ENCODE measurements around the gene DNTT. TPM values are rescaled to one million over a fixed set of nuclear protein-coding genes. Genes with fewer than 3 reads are reported as not detected.

The DNTT gene
- total and polyA plus RNA-seq, 9 of the 15 experiments (the other 6 are each of a cell fraction or from before 2014, with no cell fraction given), result not detected

DNA sequence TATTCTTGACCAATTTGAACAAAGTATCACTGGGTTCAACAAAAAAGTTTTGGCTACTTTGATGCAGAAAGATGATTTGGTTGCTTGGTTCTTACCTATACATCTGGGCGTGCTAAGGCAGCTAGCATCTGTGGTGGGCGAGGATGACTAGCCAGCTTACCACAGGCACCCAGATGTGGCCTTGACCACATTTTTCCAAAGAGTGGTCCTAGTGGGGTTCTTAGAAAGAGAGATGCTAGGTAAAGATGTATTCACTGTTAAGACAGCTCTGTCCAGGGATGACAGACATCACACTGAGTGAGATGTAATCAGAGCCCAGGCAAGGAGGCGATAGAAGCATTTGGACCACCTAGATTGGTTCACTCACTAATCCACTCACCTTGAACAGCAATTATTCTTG is 785 bp downstream of the DNTT start (continued):
- TF ChIP-seq, protein P1, sequence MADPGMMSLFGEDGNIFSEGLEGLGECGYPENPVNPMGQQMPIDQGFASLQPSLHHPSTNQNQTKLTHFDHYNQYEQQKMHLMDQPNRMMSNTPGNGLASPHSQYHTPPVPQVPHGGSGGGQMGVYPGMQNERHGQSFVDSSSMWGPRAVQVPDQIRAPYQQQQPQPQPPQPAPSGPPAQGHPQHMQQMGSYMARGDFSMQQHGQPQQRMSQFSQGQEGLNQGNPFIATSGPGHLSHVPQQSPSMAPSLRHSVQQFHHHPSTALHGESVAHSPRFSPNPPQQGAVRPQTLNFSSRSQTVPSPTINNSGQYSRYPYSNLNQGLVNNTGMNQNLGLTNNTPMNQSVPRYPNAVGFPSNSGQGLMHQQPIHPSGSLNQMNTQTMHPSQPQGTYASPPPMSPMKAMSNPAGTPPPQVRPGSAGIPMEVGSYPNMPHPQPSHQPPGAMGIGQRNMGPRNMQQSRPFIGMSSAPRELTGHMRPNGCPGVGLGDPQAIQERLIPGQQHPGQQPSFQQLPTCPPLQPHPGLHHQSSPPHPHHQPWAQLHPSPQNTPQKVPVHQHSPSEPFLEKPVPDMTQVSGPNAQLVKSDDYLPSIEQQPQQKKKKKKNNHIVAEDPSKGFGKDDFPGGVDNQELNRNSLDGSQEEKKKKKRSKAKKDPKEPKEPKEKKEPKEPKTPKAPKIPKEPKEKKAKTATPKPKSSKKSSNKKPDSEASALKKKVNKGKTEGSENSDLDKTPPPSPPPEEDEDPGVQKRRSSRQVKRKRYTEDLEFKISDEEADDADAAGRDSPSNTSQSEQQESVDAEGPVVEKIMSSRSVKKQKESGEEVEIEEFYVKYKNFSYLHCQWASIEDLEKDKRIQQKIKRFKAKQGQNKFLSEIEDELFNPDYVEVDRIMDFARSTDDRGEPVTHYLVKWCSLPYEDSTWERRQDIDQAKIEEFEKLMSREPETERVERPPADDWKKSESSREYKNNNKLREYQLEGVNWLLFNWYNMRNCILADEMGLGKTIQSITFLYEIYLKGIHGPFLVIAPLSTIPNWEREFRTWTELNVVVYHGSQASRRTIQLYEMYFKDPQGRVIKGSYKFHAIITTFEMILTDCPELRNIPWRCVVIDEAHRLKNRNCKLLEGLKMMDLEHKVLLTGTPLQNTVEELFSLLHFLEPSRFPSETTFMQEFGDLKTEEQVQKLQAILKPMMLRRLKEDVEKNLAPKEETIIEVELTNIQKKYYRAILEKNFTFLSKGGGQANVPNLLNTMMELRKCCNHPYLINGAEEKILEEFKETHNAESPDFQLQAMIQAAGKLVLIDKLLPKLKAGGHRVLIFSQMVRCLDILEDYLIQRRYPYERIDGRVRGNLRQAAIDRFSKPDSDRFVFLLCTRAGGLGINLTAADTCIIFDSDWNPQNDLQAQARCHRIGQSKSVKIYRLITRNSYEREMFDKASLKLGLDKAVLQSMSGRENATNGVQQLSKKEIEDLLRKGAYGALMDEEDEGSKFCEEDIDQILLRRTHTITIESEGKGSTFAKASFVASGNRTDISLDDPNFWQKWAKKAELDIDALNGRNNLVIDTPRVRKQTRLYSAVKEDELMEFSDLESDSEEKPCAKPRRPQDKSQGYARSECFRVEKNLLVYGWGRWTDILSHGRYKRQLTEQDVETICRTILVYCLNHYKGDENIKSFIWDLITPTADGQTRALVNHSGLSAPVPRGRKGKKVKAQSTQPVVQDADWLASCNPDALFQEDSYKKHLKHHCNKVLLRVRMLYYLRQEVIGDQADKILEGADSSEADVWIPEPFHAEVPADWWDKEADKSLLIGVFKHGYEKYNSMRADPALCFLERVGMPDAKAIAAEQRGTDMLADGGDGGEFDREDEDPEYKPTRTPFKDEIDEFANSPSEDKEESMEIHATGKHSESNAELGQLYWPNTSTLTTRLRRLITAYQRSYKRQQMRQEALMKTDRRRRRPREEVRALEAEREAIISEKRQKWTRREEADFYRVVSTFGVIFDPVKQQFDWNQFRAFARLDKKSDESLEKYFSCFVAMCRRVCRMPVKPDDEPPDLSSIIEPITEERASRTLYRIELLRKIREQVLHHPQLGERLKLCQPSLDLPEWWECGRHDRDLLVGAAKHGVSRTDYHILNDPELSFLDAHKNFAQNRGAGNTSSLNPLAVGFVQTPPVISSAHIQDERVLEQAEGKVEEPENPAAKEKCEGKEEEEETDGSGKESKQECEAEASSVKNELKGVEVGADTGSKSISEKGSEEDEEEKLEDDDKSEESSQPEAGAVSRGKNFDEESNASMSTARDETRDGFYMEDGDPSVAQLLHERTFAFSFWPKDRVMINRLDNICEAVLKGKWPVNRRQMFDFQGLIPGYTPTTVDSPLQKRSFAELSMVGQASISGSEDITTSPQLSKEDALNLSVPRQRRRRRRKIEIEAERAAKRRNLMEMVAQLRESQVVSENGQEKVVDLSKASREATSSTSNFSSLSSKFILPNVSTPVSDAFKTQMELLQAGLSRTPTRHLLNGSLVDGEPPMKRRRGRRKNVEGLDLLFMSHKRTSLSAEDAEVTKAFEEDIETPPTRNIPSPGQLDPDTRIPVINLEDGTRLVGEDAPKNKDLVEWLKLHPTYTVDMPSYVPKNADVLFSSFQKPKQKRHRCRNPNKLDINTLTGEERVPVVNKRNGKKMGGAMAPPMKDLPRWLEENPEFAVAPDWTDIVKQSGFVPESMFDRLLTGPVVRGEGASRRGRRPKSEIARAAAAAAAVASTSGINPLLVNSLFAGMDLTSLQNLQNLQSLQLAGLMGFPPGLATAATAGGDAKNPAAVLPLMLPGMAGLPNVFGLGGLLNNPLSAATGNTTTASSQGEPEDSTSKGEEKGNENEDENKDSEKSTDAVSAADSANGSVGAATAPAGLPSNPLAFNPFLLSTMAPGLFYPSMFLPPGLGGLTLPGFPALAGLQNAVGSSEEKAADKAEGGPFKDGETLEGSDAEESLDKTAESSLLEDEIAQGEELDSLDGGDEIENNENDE (IDR thresholded peaks at IDR 0.05; ENCODE audit: low read depth, low read length), result no peak
- TF ChIP-seq TSC22D4 (tag; IDR thresholded peaks at IDR 0.05) (no peak), E2F3 (CRISPR knock-in tag; IDR thresholded peaks at IDR 0.05) (no peak)

All from K562 (cell line).